ENCODE data around the gene OBSCN. TPM values are rescaled to one million over a fixed set of nuclear protein-coding genes. Genes with fewer than 3 reads are reported as not detected.
"Not testable (repeated sequence)": the region's sequence is repeated elsewhere in the genome, so short reads cannot be mapped to it uniquely, and the experiment has no call there.

The OBSCN gene
- polyA plus RNA-seq, 6 donors from 2014 or later: 0.78 to 2.5 (median 1.5) TPM

GRCh38 chr1:228164561-228165371, 43.1 kb upstream of the OBSCN start:
- DNase-seq (no peak), ATAC-seq (ENCODE audit: low read depth in 2 of 2) (no peak)
- H3K27ac Mint-ChIP-seq: peak overlapping the region; percentile 94 to 99 (median 98)
- H3K4me3 Mint-ChIP-seq: peak overlapping the region; percentile 86 to 97 (median 92)
- H3K4me1 Mint-ChIP-seq: peaks cover 27 to 41% (median 34%) of the 10 kb centered on the region in 3 donors
- no peaks in the 10 kb centered on the region for H3K27me3 Mint-ChIP-seq
- H3K9me3 Mint-ChIP-seq: no peaks in the 10 kb centered on the region
- H3K36me3 Mint-ChIP-seq: no peaks in the 10 kb centered on the region

GRCh38 chr1:228165372-228166169, 42.3 kb upstream of the OBSCN start, which contains the start of gene IBA57:
Gene IBA57 (plus strand): TSS chr1:228165804. CDS start chr1:228165817, 13 bp downstream.
- Mint-ChIP-seq H3K4me3 (peak within 1 kb of the TSS; percentile 86 to 97 (median 92)), H3K4me1 (peaks cover 27 to 42% (median 37%) of the 10 kb centered on the region in 3 donors), H3K36me3 (no peaks in the 10 kb centered on the region), H3K9me3 (no peaks in the 10 kb centered on the region), H3K27me3 (no peaks in the 10 kb centered on the region), H3K27ac (peak within 1 kb of the TSS; percentile 95 to 99 (median 98))
- DNase-seq: peak; percentile 100
- ATAC-seq (ENCODE audit: low read depth in 2 of 2): peak; percentile 74 to 75

- peak overlapping the region; percentile 95 to 99 (median 96) for H3K27ac Mint-ChIP-seq
- H3K4me3 Mint-ChIP-seq: peak overlapping the region; percentile 86 to 94 (median 88)
- peak; percentile 23 for ATAC-seq (ENCODE audit: low read depth in 2 of 2)
- peak; percentile 63 for DNase-seq
- no peaks in the 10 kb centered on the region for H3K9me3 Mint-ChIP-seq
- no peaks in the 10 kb centered on the region for H3K27me3 Mint-ChIP-seq
- H3K4me1 Mint-ChIP-seq: peaks cover 27 to 42% (median 39%) of the 10 kb centered on the region in 3 donors
- H3K36me3 Mint-ChIP-seq: no peaks in the 10 kb centered on the region
These were observed 41.5 kb upstream of the OBSCN start for GRCh38 chr1:228166170-228166936.

DNA sequence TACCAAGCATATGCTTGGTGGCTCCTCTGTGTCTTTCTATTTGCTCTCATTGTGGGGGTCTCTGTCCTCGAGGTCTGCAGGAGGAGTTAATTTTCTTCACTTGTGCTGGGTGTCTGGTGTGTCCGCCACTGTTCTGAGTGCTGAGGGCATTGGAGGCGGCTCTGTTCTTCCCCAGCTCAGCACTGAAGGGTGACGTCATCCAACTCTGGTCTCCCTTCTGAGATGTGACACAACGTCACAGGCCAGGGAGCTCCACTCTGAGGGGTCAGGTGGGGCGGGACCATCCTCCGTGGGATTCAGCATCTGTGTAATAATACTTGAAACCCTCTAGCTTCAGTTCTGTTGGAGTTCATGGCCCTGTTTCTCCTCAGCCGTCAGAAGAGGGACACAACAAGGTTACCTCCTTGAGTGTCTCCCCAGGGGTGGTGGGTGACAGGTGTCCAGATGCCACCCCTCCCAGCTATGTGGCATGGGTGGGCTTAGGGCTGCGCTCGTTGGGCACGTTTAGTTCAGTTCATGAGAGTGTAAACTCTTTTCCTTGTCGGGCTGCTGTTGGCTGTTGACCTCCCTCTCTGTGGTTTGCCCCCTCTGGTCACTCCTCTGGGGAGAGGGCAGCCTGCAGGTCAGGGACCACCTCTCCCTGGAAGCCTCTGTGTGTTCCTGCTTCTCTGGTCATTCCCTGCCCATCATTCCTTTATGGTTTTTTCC, 39.1 kb upstream of the OBSCN start:
- Mint-ChIP-seq H3K27ac (peak overlapping the region; percentile 66 to 96 (median 78)), H3K4me1 (peaks cover 35 to 50% (median 47%) of the 10 kb centered on the region in 3 donors), H3K9me3 (no peaks in the 10 kb centered on the region), H3K36me3 (no peaks in the 10 kb centered on the region), H3K4me3 (peak overlapping the region in 2 of 8 donors; percentile 21 to 74), H3K27me3 (no peaks in the 10 kb centered on the region)
- no peak for DNase-seq
- ATAC-seq (ENCODE audit: low read depth in 2 of 2): no peak

DNA sequence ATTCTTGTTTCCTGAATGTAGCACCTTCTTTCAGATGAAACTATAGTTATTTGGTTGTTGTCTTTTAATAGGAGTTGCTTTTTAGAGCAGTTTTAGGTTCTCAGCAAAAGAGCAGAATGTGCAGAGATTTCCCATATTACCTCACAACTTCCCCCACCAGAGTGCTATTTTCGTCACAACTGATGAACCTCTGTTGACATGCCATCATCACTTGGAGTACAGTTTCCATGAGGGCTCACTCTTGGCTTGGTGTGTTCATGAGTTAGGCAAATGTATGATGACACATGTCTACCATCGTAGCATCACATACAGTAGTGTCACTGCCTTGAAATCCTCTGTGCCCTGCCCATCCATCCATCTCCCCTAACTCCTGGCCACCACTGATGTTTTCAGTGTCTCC, 38.5 kb upstream of the OBSCN start:
- H3K9me3 Mint-ChIP-seq: no peaks in the 10 kb centered on the region

DNA sequence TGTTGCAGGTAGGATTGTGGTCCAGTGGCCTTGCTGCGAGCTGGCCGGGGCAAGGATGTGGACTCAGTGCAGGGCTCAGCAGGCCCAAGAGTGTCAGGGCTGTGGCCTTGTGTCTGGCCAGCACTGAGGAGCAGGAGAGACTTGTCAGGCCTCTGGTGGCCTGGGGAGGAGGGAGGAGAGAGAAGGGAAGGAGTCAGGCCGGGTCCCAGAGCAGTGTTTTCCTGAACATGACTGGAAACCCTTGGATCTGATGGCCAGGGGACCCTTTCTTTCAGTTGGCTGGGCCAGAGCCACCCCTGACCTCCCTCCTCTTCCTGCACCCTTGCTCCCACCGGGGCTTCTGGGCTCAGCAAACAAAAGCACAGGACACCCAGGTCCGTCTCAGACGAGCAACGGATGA, 37.2 kb upstream of the OBSCN start:
- Mint-ChIP-seq H3K36me3 (no peaks in the 10 kb centered on the region), H3K27ac (peak overlapping the region in 2 of 6 donors; percentile 79 to 95), H3K27me3 (no peaks in the 10 kb centered on the region), H3K9me3 (no peaks in the 10 kb centered on the region), H3K4me1 (peaks cover 20 to 36% (median 31%) of the 10 kb centered on the region in 3 donors), H3K4me3 (peak overlapping the region in 1 of 8 donors; percentile 42)
- DNase-seq (no peak), ATAC-seq (ENCODE audit: low read depth in 2 of 2) (no peak)

More for the DNA sequence above, 38.5 kb upstream of the OBSCN start:
- Mint-ChIP-seq H3K27ac (peak overlapping the region in 4 of 6 donors; percentile 37 to 95 (median 76)), H3K4me3 (peak overlapping the region in 2 of 8 donors; percentile 21 to 74), H3K4me1 (peaks cover 29 to 46% (median 41%) of the 10 kb centered on the region in 3 donors), H3K36me3 (no peaks in the 10 kb centered on the region), H3K27me3 (no peaks in the 10 kb centered on the region)
- ATAC-seq (ENCODE audit: low read depth in 2 of 2) (no peak), DNase-seq (no peak)

DNA sequence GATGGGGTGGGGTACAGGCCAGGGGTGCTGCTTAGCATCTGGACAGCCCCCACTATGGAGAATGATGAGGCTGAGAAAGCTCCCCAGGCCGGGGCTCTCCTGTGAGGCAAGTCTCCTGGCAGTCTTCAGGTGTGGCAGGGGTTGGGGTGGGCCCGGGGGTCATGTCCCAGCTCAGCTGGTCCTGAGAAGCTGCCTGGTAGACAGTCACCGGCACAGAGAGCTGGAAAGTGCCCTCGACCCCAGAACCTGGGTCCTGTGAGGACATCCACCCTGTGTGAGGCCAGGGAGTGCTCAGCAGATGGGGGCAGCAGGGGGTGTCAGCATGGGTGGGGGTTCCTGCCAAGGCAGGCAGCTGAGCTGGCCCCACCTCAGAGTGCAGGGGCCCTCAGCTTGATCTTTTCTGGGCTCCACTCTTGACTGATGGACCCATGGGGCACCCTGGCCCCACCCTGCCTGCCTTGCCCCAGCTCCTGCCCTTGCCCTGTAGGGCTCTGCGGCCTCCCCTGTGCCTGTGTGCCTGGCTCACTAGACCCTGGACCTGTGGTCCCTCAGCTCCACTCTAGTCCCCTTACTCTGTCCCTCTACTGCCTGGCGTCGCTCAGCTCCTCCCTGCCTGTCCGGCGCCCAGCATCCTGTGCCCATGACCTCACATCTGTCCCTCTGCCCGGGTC, 36.5 kb upstream of the OBSCN start:
- no peak for ATAC-seq (ENCODE audit: low read depth in 2 of 2)
- no peaks in the 10 kb centered on the region for H3K27me3 Mint-ChIP-seq
- peaks cover 20 to 36% (median 31%) of the 10 kb centered on the region in 3 donors for H3K4me1 Mint-ChIP-seq
- H3K36me3 Mint-ChIP-seq: no peaks in the 10 kb centered on the region
- no peak for DNase-seq
- H3K9me3 Mint-ChIP-seq: no peaks in the 10 kb centered on the region
- H3K27ac Mint-ChIP-seq: peak overlapping the region in 2 of 6 donors; percentile 57 to 64
- peak overlapping the region in 2 of 8 donors; percentile 7 to 47 for H3K4me3 Mint-ChIP-seq

GRCh38 chr1:228172591-228173527, 35.0 kb upstream of the OBSCN start:
- no peaks in the 10 kb centered on the region for H3K27me3 Mint-ChIP-seq
- no peaks in the 10 kb centered on the region for H3K9me3 Mint-ChIP-seq
- ATAC-seq (ENCODE audit: low read depth in 2 of 2): no peak
- H3K27ac Mint-ChIP-seq: peak overlapping the region in 1 of 6 donors; percentile 57
- no peaks in the 10 kb centered on the region for H3K36me3 Mint-ChIP-seq
- DNase-seq: no peak
- peaks cover 18 to 26% (median 25%) of the 10 kb centered on the region in 3 donors for H3K4me1 Mint-ChIP-seq
- H3K4me3 Mint-ChIP-seq: peak overlapping the region in 1 of 8 donors; percentile 24

DNA sequence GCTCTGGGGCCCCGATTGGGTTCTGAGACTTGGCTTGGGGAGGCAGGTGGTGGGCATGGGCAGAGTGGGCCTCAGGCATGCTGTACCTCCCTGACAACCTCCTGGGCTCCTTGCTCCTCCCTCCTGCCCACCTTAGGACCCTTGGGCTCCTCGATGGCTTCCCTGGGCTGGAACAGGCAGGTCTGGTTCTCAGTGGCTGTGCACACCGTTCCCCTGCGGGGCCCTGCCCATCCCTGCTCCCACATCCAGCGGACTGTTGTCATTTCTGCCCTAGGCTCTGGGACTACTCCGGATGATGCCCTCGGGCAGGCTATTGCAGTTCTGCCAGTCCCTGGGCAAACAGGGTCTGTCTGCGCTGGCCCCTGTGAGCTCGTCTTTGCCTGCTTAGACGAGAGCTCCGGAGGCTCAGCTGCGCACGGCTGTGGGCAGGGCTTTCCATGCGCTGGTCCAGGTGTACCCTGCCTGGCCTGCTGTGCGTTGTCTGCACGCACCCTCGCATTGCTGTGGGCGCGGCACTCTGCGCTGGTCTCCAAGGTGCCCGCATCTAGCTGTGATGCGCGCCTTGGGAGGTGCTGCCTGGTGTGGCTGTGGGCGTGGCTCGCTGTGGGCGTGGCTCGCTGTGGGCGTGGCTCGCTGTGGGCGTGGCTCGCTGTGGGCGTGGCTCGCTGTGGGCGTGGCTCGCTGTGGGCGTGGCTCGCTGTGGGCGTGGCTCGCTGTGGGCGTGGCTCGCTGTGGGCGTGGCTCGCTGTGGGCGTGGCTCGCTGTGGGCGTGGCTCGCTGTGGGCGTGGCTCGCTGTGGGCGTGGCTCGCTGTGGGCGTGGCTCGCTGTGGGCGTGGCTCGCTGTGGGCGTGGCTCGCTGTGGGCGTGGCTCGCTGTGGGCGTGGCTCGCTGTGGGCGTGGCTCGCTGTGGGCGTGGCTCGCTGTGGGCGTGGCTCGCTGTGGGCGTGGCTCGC, 34.0 kb upstream of the OBSCN start:
- not testable (repeated sequence) for H3K9me3 Mint-ChIP-seq, H3K4me3 Mint-ChIP-seq, H3K36me3 Mint-ChIP-seq, DNase-seq, H3K27me3 Mint-ChIP-seq
- peak in 1 of 2 donors; percentile 40 for ATAC-seq (ENCODE audit: low read depth in 2 of 2)
- H3K27ac Mint-ChIP-seq: peak overlapping the region in 1 of 6 donors; percentile 42
- peaks cover 19 to 27% (median 20%) of the 10 kb centered on the region in 3 donors for H3K4me1 Mint-ChIP-seq

- ATAC-seq (ENCODE audit: low read depth in 2 of 2) (peak in 1 of 2 donors; percentile 39), DNase-seq (no peak)
- no peaks in the 10 kb centered on the region for H3K9me3 Mint-ChIP-seq
- H3K4me3 Mint-ChIP-seq: no peak overlapping the region
- H3K27ac Mint-ChIP-seq: peak overlapping the region in 3 of 6 donors; percentile 28 to 47 (median 34)
- H3K36me3 Mint-ChIP-seq: peaks cover 0 to 5% of the 10 kb centered on the region in 2 donors
- H3K27me3 Mint-ChIP-seq: no peaks in the 10 kb centered on the region
- H3K4me1 Mint-ChIP-seq: peaks cover 15 to 21% (median 15%) of the 10 kb centered on the region in 3 donors
These were observed 33.1 kb upstream of the OBSCN start for GRCh38 chr1:228174482-228175315.
